GM23338 (cell line): ENCODE results near the gene FAM20C. TPM values are rescaled to one million over a fixed set of nuclear protein-coding genes. Genes with fewer than 3 reads are reported as not detected.

ENCODE experiments used
- ATAC-seq: fragments of 200-7000 bp; cut with Tn5 transposase; 3 replicates; pipeline ENCODE4 v1.9.1; 2020
- DNase-seq: peaks from one replicate; pipeline ENCODE4 v3.0.0-alpha.2; 2015; ENCODE audit warnings: low spot score
- H2AFZ ChIP-seq: fragments of 200-600 bp; sonication (generic); 2 replicates; pipeline ENCODE4 v1.8.0; 2016; ENCODE audit warnings: antibody characterized with exemption, mild to moderate bottlenecking, moderate library complexity
- H3F3A ChIP-seq: fragments of 200-600 bp; sonication (generic); replicated peaks from 2 replicates; pipeline ENCODE4 v1.8.0; 2017; ENCODE audit warnings: antibody characterized with exemption, mixed run types, low read depth
- H3K27ac ChIP-seq: fragments of 200-600 bp; sonication (generic); 2 replicates; pipeline ENCODE4 v1.6.1; 2016; ENCODE audit warnings: low read depth
- H3K27me3 ChIP-seq: fragments of 200-600 bp; sonication (generic); 2 replicates; pipeline ENCODE4 v1.8.0; 2016; ENCODE audit warnings: mild to moderate bottlenecking, mixed run types, moderate library complexity; ENCODE audit not compliant: insufficient read depth
- H3K36me3 ChIP-seq: fragments of 200-600 bp; sonication (generic); 2 replicates; pipeline ENCODE4 v1.8.0; 2016; ENCODE audit warnings: mild to moderate bottlenecking; ENCODE audit not compliant: insufficient read depth
- H3K4me1 ChIP-seq: fragments of 200-600 bp; sonication (generic); 2 replicates; pipeline ENCODE4 v1.8.0; 2016; ENCODE audit warnings: mild to moderate bottlenecking, moderate library complexity; ENCODE audit not compliant: insufficient read depth
- H3K4me2 ChIP-seq: fragments of 200-600 bp; sonication (generic); 2 replicates; pipeline ENCODE4 v1.7.1; 2017; ENCODE audit warnings: mixed run types
- H3K4me3 ChIP-seq: fragments of 200-600 bp; sonication (generic); 2 replicates; pipeline ENCODE4 v1.6.1; 2016; ENCODE audit warnings: mixed run types
- H3K79me2 ChIP-seq: fragments of 200-600 bp; sonication (generic); replicated peaks from 2 replicates; pipeline ENCODE4 v1.8.0; 2017; ENCODE audit warnings: mild to moderate bottlenecking; ENCODE audit not compliant: insufficient read depth
- H3K9me2 ChIP-seq: fragments of 200-600 bp; sonication (generic); 2 replicates; pipeline ENCODE4 v1.8.0; 2017; ENCODE audit not compliant: insufficient read depth
- H4K20me1 ChIP-seq: fragments of 200-600 bp; sonication (generic); replicated peaks from 2 replicates; pipeline ENCODE4 v1.8.0; 2017; ENCODE audit warnings: mild to moderate bottlenecking; ENCODE audit not compliant: insufficient read depth
- H3K27ac Mint-ChIP-seq: 2 replicates; pipeline ENCODE4 v1.8.0; 2020; ENCODE audit warnings: inconsistent platforms, mild to moderate bottlenecking, moderate library complexity, mixed read lengths
- H3K27me3 Mint-ChIP-seq: 3 replicates; pipeline ENCODE4 v1.8.0; 2022; ENCODE audit warnings: low read depth, mild to moderate bottlenecking, moderate library complexity, mixed read lengths, inconsistent platforms; ENCODE audit not compliant: insufficient read depth, poor library complexity
- H3K36me3 Mint-ChIP-seq: 3 replicates; pipeline ENCODE4 v1.8.0; 2021; ENCODE audit warnings: low read depth, mild to moderate bottlenecking, inconsistent platforms, moderate library complexity, mixed read lengths
- H3K4me1 Mint-ChIP-seq: 3 replicates; pipeline ENCODE4 v1.8.0; 2020; ENCODE audit warnings: mild to moderate bottlenecking, inconsistent platforms, mixed read lengths
- H3K4me3 Mint-ChIP-seq: 3 replicates; pipeline ENCODE4 v1.8.0; 2021; ENCODE audit warnings: moderate library complexity, mild to moderate bottlenecking, inconsistent platforms, mixed read lengths
- H3K9me3 Mint-ChIP-seq: 3 replicates; pipeline ENCODE4 v1.8.0; 2020; ENCODE audit warnings: moderate library complexity, mild to moderate bottlenecking, inconsistent platforms, mixed read lengths
- CREB1 ChIP-seq: fragments of 250-450 bp; sonication (Bioruptor Pico); IDR thresholded peaks from 2 replicates; pipeline ENCODE4 v1.5.0; 2020; ENCODE audit warnings: low read depth, mild to moderate bottlenecking, moderate library complexity
- EZH2phosphoT487 ChIP-seq: fragments of 200-600 bp; sonication (generic); IDR thresholded peaks from one replicate; pipeline ENCODE4 v1.8.1; 2018; ENCODE audit warnings: antibody characterized with exemption; ENCODE audit not compliant: unreplicated experiment
- JUNB ChIP-seq: IDR thresholded peaks from one replicate; pipeline ENCODE4 v1.6.1; 2016; ENCODE audit warnings: antibody characterized with exemption; ENCODE audit not compliant: unreplicated experiment
- POLR2AphosphoS5 ChIP-seq: IDR thresholded peaks from 2 replicates; pipeline ENCODE4 v1.6.1; 2016; ENCODE audit warnings: antibody characterized with exemption, low read depth
- STAT1 ChIP-seq: IDR thresholded peaks from one replicate; pipeline ENCODE4 v1.6.1; 2016; ENCODE audit warnings: antibody characterized with exemption; ENCODE audit not compliant: unreplicated experiment
- ZNF114 ChIP-seq: fragments of 250-450 bp; sonication (Bioruptor Pico); IDR thresholded peaks from 2 replicates; pipeline ENCODE4 v1.5.0; 2020; ENCODE audit warnings: mild to moderate bottlenecking, moderate library complexity
- ZNF331 ChIP-seq: fragments of 250-450 bp; sonication (Bioruptor Pico); IDR thresholded peaks from 2 replicates; pipeline ENCODE4 v1.5.0; 2020; ENCODE audit warnings: low read depth, mild to moderate bottlenecking, moderate library complexity
- polyA plus RNA-seq: library from polyadenylated mRNA; unstranded; fragments of >200 nt; fragmentation: Nextera tagmentation; extraction: Ambion mirVana; gene quantifications from 2 replicates; pipeline ENCODE4 v1.2.1, GENCODE V29; 2016
- total RNA-seq: library from RNA; depleted of rRNA; stranded (reverse); fragments of >200 nt; shearing (Covaris generic); gene quantifications from 2 replicates; pipeline ENCODE4 v1.2.3, GENCODE V29; 2014
- TF ChIP-seq, protein P1 (sequence below): IDR thresholded peaks from 2 replicates; pipeline ENCODE4 v1.6.1; 2016; ENCODE audit warnings: antibody characterized with exemption
- TF ChIP-seq, protein P2 (sequence below): fragments of 250-450 bp; sonication (Bioruptor Pico); IDR thresholded peaks from 2 replicates; pipeline ENCODE4 v1.5.0; 2020; ENCODE audit warnings: mild to moderate bottlenecking, moderate library complexity

Gene FAM20C
- total and polyA plus RNA-seq, 2 experiments from 2014 or later: 7.6 to 24.8 TPM

DNA sequence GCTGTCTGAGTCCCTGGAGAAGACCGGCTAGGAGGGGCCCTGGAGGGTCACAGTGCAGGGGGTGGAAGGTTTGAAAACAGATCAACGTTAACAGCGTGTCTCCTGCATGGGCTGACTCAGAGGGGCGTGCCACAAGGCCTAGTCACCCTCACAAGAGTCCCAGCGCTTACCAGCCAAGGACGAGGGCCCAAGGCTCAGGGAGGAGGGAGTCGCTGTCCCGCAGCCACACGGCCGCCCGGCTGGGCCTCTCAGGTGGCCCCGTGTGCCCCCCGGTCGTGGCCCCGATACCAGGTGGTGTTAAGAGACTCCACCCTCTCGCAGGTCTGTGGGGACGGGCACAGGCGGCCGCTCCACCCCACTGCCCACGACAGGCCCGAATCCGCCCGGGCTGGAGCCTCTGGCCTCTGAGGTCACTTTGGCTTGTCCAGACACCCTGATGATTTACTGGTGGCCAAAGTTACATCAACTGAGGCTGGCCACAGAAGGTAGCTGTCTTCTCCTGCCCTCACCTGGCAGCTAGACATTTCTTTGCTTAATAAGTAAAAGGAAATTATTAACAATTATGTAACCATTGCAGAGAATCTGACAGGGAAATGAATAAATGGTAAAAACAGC lies 34.0 kb downstream of the FAM20C start:
- peaks cover 8% of the 10 kb centered on the region; the same call in 1 of the 3 replicates for H3K4me1 Mint-ChIP-seq
- no peak overlapping the region for H3K4me3 ChIP-seq
- H3K27ac ChIP-seq: no peak overlapping the region

More for the DNA sequence above, 34.0 kb downstream of the FAM20C start:
- Histone ChIP-seq H3K79me2 (no peaks in the 10 kb centered on the region), H3K9me2 (no peaks in the 10 kb centered on the region), H3K27me3 (no peaks in the 10 kb centered on the region), H3K4me1 (no peaks in the 10 kb centered on the region), H3K36me3 (no peaks in the 10 kb centered on the region), H3F3A (no peaks in the 10 kb centered on the region), H3K4me2 (no peak overlapping the region), H4K20me1 (no peaks in the 10 kb centered on the region), H2AFZ (no peak overlapping the region)
- Mint-ChIP-seq H3K36me3 (peaks cover 20% of the 10 kb centered on the region), H3K27ac (no peak overlapping the region), H3K27me3 (peaks cover 6% of the 10 kb centered on the region), H3K9me3 (no peaks in the 10 kb centered on the region; the same call in 2 of the 3 replicates), H3K4me3 (no peak overlapping the region)
- TF ChIP-seq, protein P1, sequence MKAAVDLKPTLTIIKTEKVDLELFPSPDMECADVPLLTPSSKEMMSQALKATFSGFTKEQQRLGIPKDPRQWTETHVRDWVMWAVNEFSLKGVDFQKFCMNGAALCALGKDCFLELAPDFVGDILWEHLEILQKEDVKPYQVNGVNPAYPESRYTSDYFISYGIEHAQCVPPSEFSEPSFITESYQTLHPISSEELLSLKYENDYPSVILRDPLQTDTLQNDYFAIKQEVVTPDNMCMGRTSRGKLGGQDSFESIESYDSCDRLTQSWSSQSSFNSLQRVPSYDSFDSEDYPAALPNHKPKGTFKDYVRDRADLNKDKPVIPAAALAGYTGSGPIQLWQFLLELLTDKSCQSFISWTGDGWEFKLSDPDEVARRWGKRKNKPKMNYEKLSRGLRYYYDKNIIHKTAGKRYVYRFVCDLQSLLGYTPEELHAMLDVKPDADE: no peak
- TF ChIP-seq CREB1 (no peak), EZH2phosphoT487 (no peak), POLR2AphosphoS5 (no peak), STAT1 (no peak), ZNF114 (CRISPR knock-in tag) (no peak), JUNB (no peak), ZNF331 (no peak)
- TF ChIP-seq, protein P2, sequence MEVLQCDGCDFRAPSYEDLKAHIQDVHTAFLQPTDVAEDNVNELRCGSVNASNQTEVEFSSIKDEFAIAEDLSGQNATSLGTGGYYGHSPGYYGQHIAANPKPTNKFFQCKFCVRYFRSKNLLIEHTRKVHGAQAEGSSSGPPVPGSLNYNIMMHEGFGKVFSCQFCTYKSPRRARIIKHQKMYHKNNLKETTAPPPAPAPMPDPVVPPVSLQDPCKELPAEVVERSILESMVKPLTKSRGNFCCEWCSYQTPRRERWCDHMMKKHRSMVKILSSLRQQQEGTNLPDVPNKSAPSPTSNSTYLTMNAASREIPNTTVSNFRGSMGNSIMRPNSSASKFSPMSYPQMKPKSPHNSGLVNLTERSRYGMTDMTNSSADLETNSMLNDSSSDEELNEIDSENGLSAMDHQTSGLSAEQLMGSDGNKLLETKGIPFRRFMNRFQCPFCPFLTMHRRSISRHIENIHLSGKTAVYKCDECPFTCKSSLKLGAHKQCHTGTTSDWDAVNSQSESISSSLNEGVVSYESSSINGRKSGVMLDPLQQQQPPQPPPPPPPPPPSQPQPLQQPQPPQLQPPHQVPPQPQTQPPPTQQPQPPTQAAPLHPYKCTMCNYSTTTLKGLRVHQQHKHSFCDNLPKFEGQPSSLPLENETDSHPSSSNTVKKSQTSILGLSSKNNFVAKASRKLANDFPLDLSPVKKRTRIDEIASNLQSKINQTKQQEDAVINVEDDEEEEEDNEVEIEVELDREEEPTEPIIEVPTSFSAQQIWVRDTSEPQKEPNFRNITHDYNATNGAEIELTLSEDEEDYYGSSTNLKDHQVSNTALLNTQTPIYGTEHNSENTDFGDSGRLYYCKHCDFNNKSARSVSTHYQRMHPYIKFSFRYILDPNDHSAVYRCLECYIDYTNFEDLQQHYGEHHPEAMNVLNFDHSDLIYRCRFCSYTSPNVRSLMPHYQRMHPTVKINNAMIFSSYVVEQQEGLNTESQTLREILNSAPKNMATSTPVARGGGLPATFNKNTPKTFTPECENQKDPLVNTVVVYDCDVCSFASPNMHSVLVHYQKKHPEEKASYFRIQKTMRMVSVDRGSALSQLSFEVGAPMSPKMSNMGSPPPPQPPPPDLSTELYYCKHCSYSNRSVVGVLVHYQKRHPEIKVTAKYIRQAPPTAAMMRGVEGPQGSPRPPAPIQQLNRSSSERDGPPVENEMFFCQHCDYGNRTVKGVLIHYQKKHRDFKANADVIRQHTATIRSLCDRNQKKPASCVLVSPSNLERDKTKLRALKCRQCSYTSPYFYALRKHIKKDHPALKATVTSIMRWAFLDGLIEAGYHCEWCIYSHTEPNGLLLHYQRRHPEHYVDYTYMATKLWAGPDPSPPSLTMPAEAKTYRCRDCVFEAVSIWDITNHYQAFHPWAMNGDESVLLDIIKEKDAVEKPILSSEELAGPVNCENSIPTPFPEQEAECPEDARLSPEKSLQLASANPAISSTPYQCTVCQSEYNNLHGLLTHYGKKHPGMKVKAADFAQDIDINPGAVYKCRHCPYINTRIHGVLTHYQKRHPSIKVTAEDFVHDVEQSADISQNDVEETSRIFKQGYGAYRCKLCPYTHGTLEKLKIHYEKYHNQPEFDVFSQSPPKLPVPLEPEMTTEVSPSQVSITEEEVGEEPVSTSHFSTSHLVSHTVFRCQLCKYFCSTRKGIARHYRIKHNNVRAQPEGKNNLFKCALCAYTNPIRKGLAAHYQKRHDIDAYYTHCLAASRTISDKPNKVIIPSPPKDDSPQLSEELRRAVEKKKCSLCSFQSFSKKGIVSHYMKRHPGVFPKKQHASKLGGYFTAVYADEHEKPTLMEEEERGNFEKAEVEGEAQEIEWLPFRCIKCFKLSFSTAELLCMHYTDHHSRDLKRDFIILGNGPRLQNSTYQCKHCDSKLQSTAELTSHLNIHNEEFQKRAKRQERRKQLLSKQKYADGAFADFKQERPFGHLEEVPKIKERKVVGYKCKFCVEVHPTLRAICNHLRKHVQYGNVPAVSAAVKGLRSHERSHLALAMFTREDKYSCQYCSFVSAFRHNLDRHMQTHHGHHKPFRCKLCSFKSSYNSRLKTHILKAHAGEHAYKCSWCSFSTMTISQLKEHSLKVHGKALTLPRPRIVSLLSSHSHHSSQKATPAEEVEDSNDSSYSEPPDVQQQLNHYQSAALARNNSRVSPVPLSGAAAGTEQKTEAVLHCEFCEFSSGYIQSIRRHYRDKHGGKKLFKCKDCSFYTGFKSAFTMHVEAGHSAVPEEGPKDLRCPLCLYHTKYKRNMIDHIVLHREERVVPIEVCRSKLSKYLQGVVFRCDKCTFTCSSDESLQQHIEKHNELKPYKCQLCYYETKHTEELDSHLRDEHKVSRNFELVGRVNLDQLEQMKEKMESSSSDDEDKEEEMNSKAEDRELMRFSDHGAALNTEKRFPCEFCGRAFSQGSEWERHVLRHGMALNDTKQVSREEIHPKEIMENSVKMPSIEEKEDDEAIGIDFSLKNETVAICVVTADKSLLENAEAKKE: no peak
- no peak for ATAC-seq
- DNase-seq: no peak
